Keratinocyte (primary cell): ENCODE results near the gene EXOC6B. TPM values are rescaled to one million over a fixed set of nuclear protein-coding genes. Genes with fewer than 3 reads are reported as not detected.

Experiments used
- DNase-seq: peaks from one replicate; pipeline ENCODE4 v3.0.0-alpha.2; 2011; ENCODE audit warnings: low read depth, missing footprints, low spot score
- FAIRE-seq: peaks from 2 replicates; lab custom pipeline; 2011; peaks lifted over from hg19 to GRCh38; lab: Jason Lieb, UNC
- H2AFZ ChIP-seq: 2 replicates; pipeline ENCODE4 v1.6.0; 2012; ENCODE audit warnings: low read length, control low read depth, inconsistent platforms; ENCODE audit not compliant: control insufficient read depth
- H3K27ac ChIP-seq: 2 replicates; pipeline ENCODE4 v1.5.1; 2011; ENCODE audit warnings: low read length; ENCODE audit not compliant: control insufficient read depth, insufficient read depth
- H3K27me3 ChIP-seq: 3 replicates; pipeline ENCODE4 v1.6.0; 2011; ENCODE audit warnings: low read length; ENCODE audit not compliant: control insufficient read depth, insufficient read depth; ENCODE audit errors: extremely low read depth
- H3K36me3 ChIP-seq, 2 experiments: 2 replicates in 1 of 2; 3 replicates in 1 of 2; pipeline ENCODE4 v1.5.1; 2011; ENCODE audit warnings: low read length in 2 of 2, mild to moderate bottlenecking in 1 of 2; ENCODE audit not compliant: control insufficient read depth in 2 of 2, insufficient read depth in 2 of 2; ENCODE audit errors: extremely low read depth in 1 of 2
- H3K4me1 ChIP-seq: 3 replicates; pipeline ENCODE4 v1.5.1; 2011; ENCODE audit warnings: low read length; ENCODE audit not compliant: control insufficient read depth, insufficient read depth; ENCODE audit errors: extremely low read depth
- H3K4me2 ChIP-seq: 3 replicates; pipeline ENCODE4 v1.6.0; 2011; ENCODE audit warnings: low read depth, low read length; ENCODE audit not compliant: control insufficient read depth, insufficient read depth; ENCODE audit errors: extremely low read depth
- H3K4me3 ChIP-seq, 3 experiments: fragments of 200-600 bp in 1 of 3; sonication (generic) in 1 of 3; 2 replicates in 2 of 3; 3 replicates in 1 of 3; pipeline ENCODE4 v1.5.1; 2011 to 2016; ENCODE audit warnings: low read length in 3 of 3, mild to moderate bottlenecking in 3 of 3, control low read depth in 2 of 3, inconsistent platforms in 1 of 3, low read depth in 1 of 3, mixed read lengths in 1 of 3, mixed run types in 1 of 3, moderate library complexity in 1 of 3; ENCODE audit not compliant: control insufficient read depth in 2 of 3, insufficient read depth in 2 of 3; ENCODE audit errors: extremely low read depth in 1 of 3
- H3K79me2 ChIP-seq: 2 replicates; pipeline ENCODE4 v1.6.0; 2012; ENCODE audit warnings: low read length; ENCODE audit not compliant: control insufficient read depth, insufficient read depth
- H3K9ac ChIP-seq: 3 replicates; pipeline ENCODE4 v1.6.0; 2011; ENCODE audit warnings: low read length; ENCODE audit not compliant: control insufficient read depth, insufficient read depth; ENCODE audit errors: extremely low read depth
- H3K9me1 ChIP-seq: 3 replicates; pipeline ENCODE4 v1.6.0; 2011; ENCODE audit warnings: low read length; ENCODE audit not compliant: control insufficient read depth, insufficient read depth; ENCODE audit errors: extremely low read depth
- H3K9me3 ChIP-seq: 2 replicates; pipeline ENCODE4 v1.5.1; 2012; ENCODE audit warnings: low read depth, low read length; ENCODE audit not compliant: control insufficient read depth
- H4K20me1 ChIP-seq: 3 replicates; pipeline ENCODE4 v1.6.0; 2011; ENCODE audit warnings: low read length; ENCODE audit not compliant: control insufficient read depth, insufficient read depth; ENCODE audit errors: extremely low read depth
- CTCF ChIP-seq, 3 experiments: IDR thresholded peaks in 1 of 3; conservative IDR thresholded peaks in 1 of 3; optimal IDR thresholded peaks in 1 of 3; 2 replicates in 2 of 3; 3 replicates in 1 of 3; pipeline versions ENCODE3 to v1.5.1; 2011; ENCODE audit warnings: low read length in 3 of 3, mild to moderate bottlenecking in 3 of 3, moderate library complexity in 2 of 3, control low read depth in 1 of 3, inconsistent platforms in 1 of 3; ENCODE audit not compliant: insufficient read depth in 2 of 3; ENCODE audit errors: extremely low read depth in 1 of 3
- EZH2 ChIP-seq: IDR thresholded peaks from one replicate; pipeline ENCODE4 v1.6.1; 2012; ENCODE audit warnings: inconsistent platforms, mild to moderate bottlenecking, low read length, moderate library complexity
- dilution Hi-C: fragments of 300-500 bp; cut with MboI; formaldehyde crosslinking; loops from one replicate; pipeline ENCODE4 v1.7.0; 2020; ENCODE audit warnings: low sequenced_read_pairs; ENCODE audit not compliant: extremely low pct_ligation_motif_present
- polyA plus RNA-seq, 5 experiments: library from polyadenylated mRNA; depleted of rRNA in 3 of 5; stranded (reverse) in 3 of 5; stranded (forward) in 1 of 5; unstranded in 1 of 5; fragments of >200 nt; gene quantifications; 1 replicate in 1 of 5; 2 replicates in 3 of 5; 3 replicates in 1 of 5; pipeline versions ENCODE4 v1.2.1 to v1.2.3, GENCODE V29; 2011 to 2012; ENCODE audit warnings: missing spikeins in 2 of 5, low read depth in 1 of 5, low replicate concordance in 1 of 5

Gene EXOC6B
- polyA plus RNA-seq, 1 donor (not counting 4 experiments of a cell fraction or from before 2014, with no cell fraction given) = 37.3 TPM

- Histone ChIP-seq H4K20me1 (no peaks in the 10 kb centered on the region), H3K27me3 (peaks cover 53% of the 10 kb centered on the region), H3K4me2 (peak overlapping the region; percentile 57), H2AFZ (no peak overlapping the region), H3K9ac (no peak overlapping the region), H3K4me1 (peaks cover 28% of the 10 kb centered on the region), H3K4me3 (peak overlapping the region in 1 of 3 experiments; percentile 58), H3K36me3 (no peaks in the 10 kb centered on the region), H3K9me3 (no peaks in the 10 kb centered on the region), H3K27ac (no peak overlapping the region), H3K79me2 (no peaks in the 10 kb centered on the region), H3K9me1 (no peaks in the 10 kb centered on the region)
- peak; percentile 38 for DNase-seq
- peak; percentile 96 for FAIRE-seq
- dilution Hi-C loops = no loop called here
- TF ChIP-seq EZH2 = peak; percentile 69
- TF ChIP-seq CTCF (optimal IDR thresholded peaks at IDR 0.05 in 1 of 3, IDR thresholded peaks at IDR 0.05 in 1 of 3, conservative IDR thresholded peaks at IDR 0.05 in 1 of 3; ENCODE audit: extremely low read depth in 1 of 3, insufficient read depth in 2 of 3, low read length in 3 of 3) = peak in 2 of 3 experiments; percentile 79 to 80
These were observed 675.5 kb downstream of the EXOC6B start for GRCh38 chr2:72150157-72150860.

GRCh38 chr2:72149556-72150156 lies 676.2 kb downstream of the EXOC6B start:
- H3K4me1 ChIP-seq = peaks cover 28% of the 10 kb centered on the region
- FAIRE-seq (no peak), DNase-seq (no peak)
- no peaks in the 10 kb centered on the region for H3K79me2 ChIP-seq
- dilution Hi-C loops = no loop called here
- H3K9me3 ChIP-seq = no peaks in the 10 kb centered on the region
- no peak overlapping the region for H2AFZ ChIP-seq
- no peaks in the 10 kb centered on the region for H3K9me1 ChIP-seq
- H3K36me3 ChIP-seq = no peaks in the 10 kb centered on the region
- TF ChIP-seq EZH2 = no peak
- TF ChIP-seq CTCF (optimal IDR thresholded peaks at IDR 0.05 in 1 of 3, IDR thresholded peaks at IDR 0.05 in 1 of 3, conservative IDR thresholded peaks at IDR 0.05 in 1 of 3; ENCODE audit: extremely low read depth in 1 of 3, insufficient read depth in 2 of 3, low read length in 3 of 3) = no peak
- no peak overlapping the region for H3K27ac ChIP-seq
- H3K27me3 ChIP-seq = peaks cover 53% of the 10 kb centered on the region
- H3K9ac ChIP-seq = no peak overlapping the region
- no peaks in the 10 kb centered on the region for H4K20me1 ChIP-seq
- H3K4me2 ChIP-seq = peak overlapping the region; percentile 57
- peak overlapping the region; percentile 4 to 58 (median 16) for H3K4me3 ChIP-seq
